ENCODE data around the gene LTC4S.

Gene LTC4S

GRCh38 chr5:179802207-179802883 lies 8.6 kb downstream of the LTC4S start:
- Histone ChIP-seq H3K9ac (no peak overlapping the region), H2AFZ (ENCODE audit: low read depth) (no peak overlapping the region), H3K79me2 (ENCODE audit: insufficient read depth, low read depth) (peaks cover 18% of the 10 kb centered on the region; the same call in 1 of the 2 replicates), H4K20me1 (ENCODE audit: insufficient read depth) (no peaks in the 10 kb centered on the region), H3K4me2 (no peak overlapping the region), H3K4me3 (IDR thresholded peaks at IDR 0.05; ENCODE audit: insufficient read depth, low read depth, low read length) (no peak overlapping the region), H3K36me3 (ENCODE audit: insufficient read depth) (no peaks in the 10 kb centered on the region), H3K27ac (no peak overlapping the region), H3K4me1 (ENCODE audit: low read depth, poor library complexity, severe bottlenecking) (peaks cover 6% of the 10 kb centered on the region), H3K27me3 (ENCODE audit: insufficient read depth, low read depth) (no peaks in the 10 kb centered on the region)
- TF ChIP-seq, protein P1, sequence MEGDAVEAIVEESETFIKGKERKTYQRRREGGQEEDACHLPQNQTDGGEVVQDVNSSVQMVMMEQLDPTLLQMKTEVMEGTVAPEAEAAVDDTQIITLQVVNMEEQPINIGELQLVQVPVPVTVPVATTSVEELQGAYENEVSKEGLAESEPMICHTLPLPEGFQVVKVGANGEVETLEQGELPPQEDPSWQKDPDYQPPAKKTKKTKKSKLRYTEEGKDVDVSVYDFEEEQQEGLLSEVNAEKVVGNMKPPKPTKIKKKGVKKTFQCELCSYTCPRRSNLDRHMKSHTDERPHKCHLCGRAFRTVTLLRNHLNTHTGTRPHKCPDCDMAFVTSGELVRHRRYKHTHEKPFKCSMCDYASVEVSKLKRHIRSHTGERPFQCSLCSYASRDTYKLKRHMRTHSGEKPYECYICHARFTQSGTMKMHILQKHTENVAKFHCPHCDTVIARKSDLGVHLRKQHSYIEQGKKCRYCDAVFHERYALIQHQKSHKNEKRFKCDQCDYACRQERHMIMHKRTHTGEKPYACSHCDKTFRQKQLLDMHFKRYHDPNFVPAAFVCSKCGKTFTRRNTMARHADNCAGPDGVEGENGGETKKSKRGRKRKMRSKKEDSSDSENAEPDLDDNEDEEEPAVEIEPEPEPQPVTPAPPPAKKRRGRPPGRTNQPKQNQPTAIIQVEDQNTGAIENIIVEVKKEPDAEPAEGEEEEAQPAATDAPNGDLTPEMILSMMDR (conservative IDR thresholded peaks at IDR 0.05; ENCODE audit: low read depth, low read length), result no peak

- no peaks in the 10 kb centered on the region for H3K36me3 ChIP-seq (ENCODE audit: insufficient read depth)
- no peak overlapping the region for H3K27ac ChIP-seq
- H4K20me1 ChIP-seq (ENCODE audit: insufficient read depth), result no peaks in the 10 kb centered on the region
- H3K79me2 ChIP-seq (ENCODE audit: insufficient read depth, low read depth), result peaks cover 18% of the 10 kb centered on the region; the same call in 1 of the 2 replicates
- H2AFZ ChIP-seq (ENCODE audit: low read depth), result no peak overlapping the region
- TF ChIP-seq, protein P1 (conservative IDR thresholded peaks at IDR 0.05; ENCODE audit: low read depth, low read length), result no peak
- H3K9ac ChIP-seq, result no peak overlapping the region
- H3K4me2 ChIP-seq, result no peak overlapping the region
- peaks cover 6% of the 10 kb centered on the region for H3K4me1 ChIP-seq (ENCODE audit: low read depth, poor library complexity, severe bottlenecking)
- H3K27me3 ChIP-seq (ENCODE audit: insufficient read depth, low read depth), result no peaks in the 10 kb centered on the region
- no peak overlapping the region for H3K4me3 ChIP-seq (IDR thresholded peaks at IDR 0.05; ENCODE audit: insufficient read depth, low read depth, low read length)
These were observed 9.3 kb downstream of the LTC4S start for GRCh38 chr5:179802950-179803562.

GRCh38 chr5:179803651-179804554 lies 10.1 kb downstream of the LTC4S start:
- Histone ChIP-seq H3K79me2 (ENCODE audit: insufficient read depth, low read depth) (peaks cover 18% of the 10 kb centered on the region; the same call in 1 of the 2 replicates), H3K9ac (no peak overlapping the region), H3K4me3 (IDR thresholded peaks at IDR 0.05; ENCODE audit: insufficient read depth, low read depth, low read length) (no peak overlapping the region), H2AFZ (ENCODE audit: low read depth) (no peak overlapping the region), H4K20me1 (ENCODE audit: insufficient read depth) (no peaks in the 10 kb centered on the region), H3K4me2 (no peak overlapping the region; the same call in 1 of the 2 replicates), H3K36me3 (ENCODE audit: insufficient read depth) (no peaks in the 10 kb centered on the region), H3K27ac (no peak overlapping the region), H3K4me1 (ENCODE audit: low read depth, poor library complexity, severe bottlenecking) (peaks cover 6% of the 10 kb centered on the region), H3K27me3 (ENCODE audit: insufficient read depth, low read depth) (no peaks in the 10 kb centered on the region)
- TF ChIP-seq, protein P1 (conservative IDR thresholded peaks at IDR 0.05; ENCODE audit: low read depth, low read length), result no peak

DNA sequence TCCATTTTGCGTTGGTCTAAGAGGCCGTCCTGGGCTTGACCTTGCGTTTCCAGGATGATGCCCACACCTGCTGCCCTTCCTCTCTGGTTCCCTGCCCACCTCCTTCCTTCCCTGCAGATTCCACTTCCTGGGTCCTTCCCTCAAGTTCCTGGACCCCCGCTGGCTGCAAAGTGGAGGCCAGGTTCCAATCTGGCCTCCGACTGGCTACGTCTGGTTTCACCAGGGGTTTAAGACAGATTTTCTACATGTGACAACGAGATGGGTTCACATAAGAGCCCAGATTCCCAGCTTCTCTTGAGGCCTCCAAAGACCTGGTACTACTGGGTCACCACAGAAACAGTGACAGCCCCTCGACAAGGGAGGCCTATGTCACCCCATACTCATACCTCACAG lies 10.8 kb downstream of the LTC4S start:
- Histone ChIP-seq H3K79me2 (ENCODE audit: insufficient read depth, low read depth) (peaks cover 18% of the 10 kb centered on the region; the same call in 1 of the 2 replicates), H3K4me3 (IDR thresholded peaks at IDR 0.05; ENCODE audit: insufficient read depth, low read depth, low read length) (no peak overlapping the region), H3K27ac (no peak overlapping the region), H3K9ac (peak overlapping the region; percentile 30; the same call in 1 of the 2 replicates), H3K4me1 (ENCODE audit: low read depth, poor library complexity, severe bottlenecking) (peaks cover 6% of the 10 kb centered on the region), H2AFZ (ENCODE audit: low read depth) (no peak overlapping the region), H3K27me3 (ENCODE audit: insufficient read depth, low read depth) (no peaks in the 10 kb centered on the region), H3K36me3 (ENCODE audit: insufficient read depth) (no peaks in the 10 kb centered on the region), H3K4me2 (peak overlapping the region; percentile 54), H4K20me1 (ENCODE audit: insufficient read depth) (no peaks in the 10 kb centered on the region)
- TF ChIP-seq, protein P1 (conservative IDR thresholded peaks at IDR 0.05; ENCODE audit: low read depth, low read length), result no peak
